Measurements from ENCODE around the gene DNAJB12. TPM values are rescaled to one million over a fixed set of nuclear protein-coding genes. Genes with fewer than 3 reads are reported as not detected.

The DNAJB12 gene
- total and polyA plus RNA-seq, 8 donors, result 2.3 to 43.2 (median 18.2) TPM

DNA sequence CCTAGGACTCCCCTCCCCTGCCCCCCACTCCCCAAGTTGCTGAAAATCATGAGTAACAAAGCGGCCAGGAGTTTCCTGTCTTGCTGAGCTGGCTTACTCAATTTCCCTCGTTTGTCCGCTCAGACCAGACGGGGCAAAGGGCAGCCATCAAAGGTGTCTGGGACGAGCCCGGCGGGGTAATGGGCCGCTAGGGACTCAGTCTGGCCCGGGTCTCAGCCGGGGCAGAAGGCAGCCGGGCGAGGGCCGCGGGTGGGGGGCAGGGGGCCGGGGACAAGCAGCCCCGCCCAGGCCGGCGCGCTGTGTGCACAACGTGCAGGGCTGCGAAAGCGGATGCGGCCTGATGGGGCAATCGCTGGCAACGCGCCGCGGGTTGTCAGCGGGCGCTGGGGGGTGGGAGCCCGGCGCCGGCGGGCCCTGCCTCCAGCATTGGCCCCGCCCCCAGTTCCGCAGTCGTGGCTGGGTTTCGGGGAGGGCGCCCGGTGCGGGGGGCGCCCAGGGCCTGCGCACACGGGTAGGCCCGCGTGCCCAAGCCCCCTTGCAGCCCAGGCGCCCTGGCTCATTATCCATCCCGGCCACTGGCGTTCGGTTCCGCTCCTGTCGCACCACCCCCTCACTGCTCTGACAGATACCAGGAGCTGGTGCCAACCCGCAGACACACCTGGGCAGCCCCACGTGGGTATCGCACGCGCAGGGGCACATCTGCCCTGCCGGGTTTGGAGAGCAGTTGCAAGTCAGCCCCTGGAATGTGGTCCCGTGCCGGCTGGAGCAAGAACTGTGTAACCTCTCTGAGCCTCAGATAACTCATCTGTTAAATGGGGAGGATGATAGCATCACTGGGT, 35.1 kb downstream of the DNAJB12 start:
- TF ChIP-seq, protein P1, sequence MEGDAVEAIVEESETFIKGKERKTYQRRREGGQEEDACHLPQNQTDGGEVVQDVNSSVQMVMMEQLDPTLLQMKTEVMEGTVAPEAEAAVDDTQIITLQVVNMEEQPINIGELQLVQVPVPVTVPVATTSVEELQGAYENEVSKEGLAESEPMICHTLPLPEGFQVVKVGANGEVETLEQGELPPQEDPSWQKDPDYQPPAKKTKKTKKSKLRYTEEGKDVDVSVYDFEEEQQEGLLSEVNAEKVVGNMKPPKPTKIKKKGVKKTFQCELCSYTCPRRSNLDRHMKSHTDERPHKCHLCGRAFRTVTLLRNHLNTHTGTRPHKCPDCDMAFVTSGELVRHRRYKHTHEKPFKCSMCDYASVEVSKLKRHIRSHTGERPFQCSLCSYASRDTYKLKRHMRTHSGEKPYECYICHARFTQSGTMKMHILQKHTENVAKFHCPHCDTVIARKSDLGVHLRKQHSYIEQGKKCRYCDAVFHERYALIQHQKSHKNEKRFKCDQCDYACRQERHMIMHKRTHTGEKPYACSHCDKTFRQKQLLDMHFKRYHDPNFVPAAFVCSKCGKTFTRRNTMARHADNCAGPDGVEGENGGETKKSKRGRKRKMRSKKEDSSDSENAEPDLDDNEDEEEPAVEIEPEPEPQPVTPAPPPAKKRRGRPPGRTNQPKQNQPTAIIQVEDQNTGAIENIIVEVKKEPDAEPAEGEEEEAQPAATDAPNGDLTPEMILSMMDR (IDR thresholded peaks at IDR 0.05), result no peak
- TF ChIP-seq POLR2AphosphoS5 (IDR thresholded peaks at IDR 0.05), result peak; percentile 52 to 82 (median 78)
- WGBS, 5 donors, result 2 to 5% (median 2%) methylated on average over 12 to 60 of the region's 60 CpGs
- Histone ChIP-seq H3K27ac (peak overlapping the region; percentile 61 to 95 (median 91)), H3K9me3 (no peaks in the 10 kb centered on the region), H3K4me1 (peaks cover 69 to 98% (median 87%) of the 10 kb centered on the region in 4 donors), H3K27me3 (no peaks in the 10 kb centered on the region), H3K36me3 (no peaks in the 10 kb centered on the region), H3K4me3 (peak overlapping the region; percentile 33 to 50 (median 46))
- peak; percentile 93 to 97 for DNase-seq
- intact Hi-C loops (cut with DNase I; ENCODE audit: low total_unique reads), result no loop called here

DNA sequence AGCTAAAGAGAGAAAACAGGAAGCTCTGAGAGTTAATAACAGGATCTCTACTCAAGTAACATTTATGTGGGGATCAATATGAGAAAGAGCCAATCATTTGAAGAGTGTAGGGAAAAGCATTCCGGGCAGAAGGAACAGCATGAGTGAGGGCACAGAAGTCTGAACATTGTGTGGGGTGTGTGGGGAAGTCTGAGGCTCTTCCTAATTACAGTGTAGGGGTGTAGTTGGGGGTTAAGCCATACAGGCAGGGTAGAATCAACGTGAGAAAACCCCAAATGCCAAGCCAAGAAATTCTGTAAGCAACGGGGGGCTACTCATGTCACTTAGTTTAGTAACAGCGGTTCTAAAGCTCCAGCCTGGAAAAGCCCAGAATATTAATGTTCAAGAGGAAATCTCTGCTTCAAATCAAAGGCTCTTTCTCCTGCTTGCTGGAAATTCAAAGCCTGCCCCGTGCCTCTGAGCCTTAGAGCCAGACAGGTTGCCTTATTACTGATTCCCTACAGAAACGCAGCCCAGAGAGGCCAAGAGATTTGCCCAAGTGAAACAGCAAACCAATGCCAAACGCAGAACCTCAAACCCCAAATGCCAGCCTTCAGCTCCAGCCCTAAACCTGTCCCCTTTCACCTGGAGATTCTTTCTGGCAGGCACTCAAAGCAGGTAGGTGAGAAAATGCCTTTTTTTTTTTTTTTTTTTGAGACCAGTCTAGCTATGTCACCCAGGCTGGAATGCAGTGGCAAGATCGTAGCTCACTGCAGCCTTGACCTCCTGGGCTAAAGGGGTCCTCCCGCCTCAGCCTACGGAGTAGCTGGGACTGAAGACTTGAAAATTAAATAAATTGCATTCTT, 36.1 kb downstream of the DNAJB12 start:
- H3K4me3 ChIP-seq, result peak overlapping the region in 3 of 4 donors; percentile 46 to 50 (median 47)
- intact Hi-C loops (cut with DNase I; ENCODE audit: low total_unique reads), result no loop called here
- WGBS, 5 donors, result 62 to 76% (median 68%) methylated on average over 10 of the region's 10 CpGs

GRCh38 chr10:72316748-72317435, 37.8 kb downstream of the DNAJB12 start:
- no peaks in the 10 kb centered on the region for H3K27me3 ChIP-seq
- WGBS, 5 donors, result 57 to 79% (median 66%) methylated on average over 8 to 12 of the region's 12 CpGs
- peaks cover 60 to 79% (median 70%) of the 10 kb centered on the region in 4 donors for H3K4me1 ChIP-seq

More for the DNA sequence above, 36.1 kb downstream of the DNAJB12 start:
- no peaks in the 10 kb centered on the region for H3K36me3 ChIP-seq
- DNase-seq, result peak in 1 of 2 donors; percentile 47
- peak overlapping the region; percentile 61 to 95 (median 91) for H3K27ac ChIP-seq
- H3K4me1 ChIP-seq, result peaks cover 73 to 97% (median 82%) of the 10 kb centered on the region in 4 donors
- H3K9me3 ChIP-seq, result no peaks in the 10 kb centered on the region
- TF ChIP-seq POLR2A (IDR thresholded peaks at IDR 0.05), result no peak
- no peaks in the 10 kb centered on the region for H3K27me3 ChIP-seq

GRCh38 chr10:72316386-72316700, 38.4 kb downstream of the DNAJB12 start:
- intact Hi-C loops (cut with DNase I; ENCODE audit: low total_unique reads), result no loop called here
- Histone ChIP-seq H3K9me3 (no peaks in the 10 kb centered on the region), H3K4me3 (no peak overlapping the region), H3K27ac (peak overlapping the region; percentile 75 to 95 (median 91)), H3K36me3 (no peaks in the 10 kb centered on the region), H3K4me1 (peaks cover 57 to 74% (median 65%) of the 10 kb centered on the region in 4 donors), H3K27me3 (no peaks in the 10 kb centered on the region)
- 40 to 68% (median 59%) methylated on average over 3 of the region's 3 CpGs for whole genome bisulfite sequencing, 5 donors
- no peak for DNase-seq
- TF ChIP-seq EP300 (IDR thresholded peaks at IDR 0.05), result no peak
- no peak for TF ChIP-seq POLR2AphosphoS5 (IDR thresholded peaks at IDR 0.05)

More at GRCh38 chr10:72316748-72317435, 37.8 kb downstream of the DNAJB12 start:
- H3K4me3 ChIP-seq, result no peak overlapping the region
- no peaks in the 10 kb centered on the region for H3K9me3 ChIP-seq
- intact Hi-C loops (cut with DNase I; ENCODE audit: low total_unique reads), result no loop called here
- no peak for TF ChIP-seq EP300 (IDR thresholded peaks at IDR 0.05)
- TF ChIP-seq, protein P1 (IDR thresholded peaks at IDR 0.05), result no peak
- TF ChIP-seq POLR2AphosphoS5 (IDR thresholded peaks at IDR 0.05), result peak in 1 of 3 donors; percentile 18
- H3K36me3 ChIP-seq, result no peaks in the 10 kb centered on the region
- DNase-seq, result peak; percentile 77 to 78
- H3K27ac ChIP-seq, result peak overlapping the region; percentile 75 to 95 (median 91)
